ENCODE results near the gene CLEC4G. TPM values are rescaled to one million over a fixed set of nuclear protein-coding genes. Genes with fewer than 3 reads are reported as not detected.

The CLEC4G gene
- total RNA-seq, 1 donor: not detected

GRCh38 chr19:7737215-7737614 lies 5.3 kb upstream of the CLEC4G start:
- no peak overlapping the region for H3K4me3 ChIP-seq (ENCODE audit: low read depth, low read length)
- TF ChIP-seq CTCF (IDR thresholded peaks at IDR 0.05; ENCODE audit: insufficient read depth, low read depth, low read length): no peak
- no peak for DNase-seq (ENCODE audit: low read depth)

GRCh38 chr19:7736148-7736547 lies 4.2 kb upstream of the CLEC4G start:
- DNase-seq (ENCODE audit: low read depth): no peak
- no peak overlapping the region for H3K4me3 ChIP-seq (ENCODE audit: low read depth, low read length)
- no peak for TF ChIP-seq CTCF (IDR thresholded peaks at IDR 0.05; ENCODE audit: insufficient read depth, low read depth, low read length)

- peak; percentile 54 for DNase-seq (ENCODE audit: low read depth)
- no peak for TF ChIP-seq CTCF (IDR thresholded peaks at IDR 0.05; ENCODE audit: insufficient read depth, low read depth, low read length)
Measured at GRCh38 chr19:7734220-7735203, 2.6 kb upstream of the CLEC4G start.

GRCh38 chr19:7733376-7733775 lies 1.5 kb upstream of the CLEC4G start:
- no peak for TF ChIP-seq CTCF (IDR thresholded peaks at IDR 0.05; ENCODE audit: insufficient read depth, low read depth, low read length)
- no peak overlapping the region for H3K4me3 ChIP-seq (ENCODE audit: low read depth, low read length)
- no peak for DNase-seq (ENCODE audit: low read depth)

More at GRCh38 chr19:7734220-7735203, 2.6 kb upstream of the CLEC4G start:
- no peak overlapping the region for H3K4me3 ChIP-seq (ENCODE audit: low read depth, low read length)

- no peak for TF ChIP-seq CTCF (IDR thresholded peaks at IDR 0.05; ENCODE audit: insufficient read depth, low read depth, low read length)
- H3K4me3 ChIP-seq (ENCODE audit: low read depth, low read length): no peak overlapping the region
- no peak for DNase-seq (ENCODE audit: low read depth)
Measured at GRCh38 chr19:7731615-7732014, 295 bp downstream of the CLEC4G start.

GRCh38 chr19:7731218-7731595 lies 703 bp downstream of the CLEC4G start:
- no peak for DNase-seq (ENCODE audit: low read depth)
- H3K4me3 ChIP-seq (ENCODE audit: low read depth, low read length): no peak overlapping the region
- no peak for TF ChIP-seq CTCF (IDR thresholded peaks at IDR 0.05; ENCODE audit: insufficient read depth, low read depth, low read length)
